NOMO-1 (cell line): Measurements from ENCODE around the gene MTX1.
"Not testable (repeated sequence)": the region's sequence is repeated elsewhere in the genome, so short reads cannot be mapped to it uniquely, and the experiment has no call there.

Experiments
- DNase-seq, 2 experiments: peaks; one replicate each; lab custom pipeline; 2025; ENCODE audit not compliant: unreplicated experiment in 2 of 2; lab: John Stamatoyannopoulos, UW

The MTX1 gene, protein sequence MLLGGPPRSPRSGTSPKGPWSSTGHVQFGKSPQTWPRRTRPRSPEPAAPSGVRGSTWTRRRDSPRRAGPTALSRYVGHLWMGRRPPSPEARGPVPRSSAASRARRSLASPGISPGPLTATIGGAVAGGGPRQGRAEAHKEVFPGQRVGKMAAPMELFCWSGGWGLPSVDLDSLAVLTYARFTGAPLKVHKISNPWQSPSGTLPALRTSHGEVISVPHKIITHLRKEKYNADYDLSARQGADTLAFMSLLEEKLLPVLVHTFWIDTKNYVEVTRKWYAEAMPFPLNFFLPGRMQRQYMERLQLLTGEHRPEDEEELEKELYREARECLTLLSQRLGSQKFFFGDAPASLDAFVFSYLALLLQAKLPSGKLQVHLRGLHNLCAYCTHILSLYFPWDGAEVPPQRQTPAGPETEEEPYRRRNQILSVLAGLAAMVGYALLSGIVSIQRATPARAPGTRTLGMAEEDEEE

GRCh38 chr1:155208541-155209311 lies at the start of gene MTX1:
MTX1 (plus strand) TSS chr1:155208695; CDS start chr1:155208805, 110 bp downstream.
- peak; percentile 59 to 77 for DNase-seq

- no peak for DNase-seq
These were observed 49.5 kb upstream of the MTX1 start for GRCh38 chr1:155158991-155159390.

DNA sequence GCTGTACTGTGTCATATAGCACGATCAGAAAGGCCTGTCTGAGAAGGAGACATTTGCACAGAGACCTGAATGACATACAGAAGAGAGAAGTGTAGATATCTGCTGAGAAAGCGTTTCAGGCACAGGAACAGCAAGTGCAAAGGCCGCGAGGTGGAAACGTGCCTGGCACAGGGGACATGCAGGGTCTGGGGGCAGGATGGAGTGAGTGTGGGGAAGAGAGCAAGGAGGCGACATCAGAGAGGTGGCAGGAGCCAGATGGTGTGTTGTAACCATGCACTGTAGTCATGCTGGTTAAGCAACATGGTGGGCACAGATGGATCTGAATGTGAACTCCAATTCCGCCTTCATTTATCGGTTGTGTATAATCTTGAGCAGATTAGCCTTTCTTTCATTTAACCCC lies 48.4 kb upstream of the MTX1 start:
- DNase-seq: no peak

GRCh38 chr1:155162631-155163030 lies 45.9 kb upstream of the MTX1 start:
- DNase-seq: not testable (repeated sequence)

- not testable (repeated sequence) for DNase-seq
These were observed 44.7 kb upstream of the MTX1 start for GRCh38 chr1:155163785-155164184.

DNA sequence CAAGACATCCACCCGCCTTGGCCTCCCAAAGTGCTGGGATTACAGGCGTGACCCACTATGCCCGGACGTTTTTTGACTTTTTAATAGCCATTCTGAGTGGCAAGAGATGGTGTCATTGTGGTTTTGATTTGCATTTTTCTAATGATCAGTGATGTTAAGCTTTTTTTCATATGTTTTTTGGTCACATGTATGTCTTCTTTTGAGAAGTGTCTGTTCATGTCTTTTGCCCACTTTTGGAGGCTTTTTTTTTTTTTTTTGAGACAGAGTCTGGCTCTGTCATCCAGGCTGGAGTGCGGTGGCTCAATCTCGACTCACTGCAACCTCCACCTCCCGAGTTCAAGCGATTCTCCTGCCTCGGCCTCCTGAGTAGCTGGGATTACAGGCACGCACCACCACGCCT lies 43.9 kb upstream of the MTX1 start:
- not testable (repeated sequence) for DNase-seq

- no peak for DNase-seq
These were observed 42.4 kb upstream of the MTX1 start for GRCh38 chr1:155166051-155166470.

DNA sequence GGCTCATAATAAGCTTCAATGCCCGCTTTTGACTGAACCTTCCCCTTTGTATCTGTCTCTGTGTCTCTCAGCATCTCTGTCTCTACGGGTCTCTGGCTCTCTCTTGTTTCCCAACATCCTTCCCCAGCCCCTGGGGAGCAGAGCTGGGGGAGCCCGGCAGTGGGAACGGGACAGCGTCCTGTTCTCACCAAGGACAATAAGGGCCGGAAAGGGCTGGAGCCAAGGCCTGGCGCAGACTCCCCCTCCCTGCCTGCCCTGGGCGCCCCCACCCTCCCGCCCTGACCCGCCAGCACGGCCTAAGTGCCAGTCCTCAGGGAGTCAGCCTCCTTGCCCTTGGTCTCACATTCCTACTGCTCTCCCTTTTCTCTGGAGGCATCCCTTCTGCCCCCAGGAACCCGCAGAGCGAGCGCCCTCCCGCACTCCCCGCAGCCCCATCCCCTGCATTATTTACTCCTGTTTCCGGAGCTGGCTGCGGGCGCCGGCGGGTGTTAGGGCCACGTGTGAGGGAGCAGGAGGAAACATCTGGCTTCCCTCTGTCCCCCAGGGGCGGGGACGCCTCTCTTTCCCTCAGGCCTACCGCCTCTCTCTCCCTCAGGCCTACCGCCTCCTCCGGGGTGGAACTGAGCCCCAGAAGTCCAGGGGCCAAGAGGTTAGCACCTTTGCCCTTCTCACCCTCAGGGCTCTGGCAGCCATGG lies 41.9 kb upstream of the MTX1 start:
- DNase-seq: no peak

DNA sequence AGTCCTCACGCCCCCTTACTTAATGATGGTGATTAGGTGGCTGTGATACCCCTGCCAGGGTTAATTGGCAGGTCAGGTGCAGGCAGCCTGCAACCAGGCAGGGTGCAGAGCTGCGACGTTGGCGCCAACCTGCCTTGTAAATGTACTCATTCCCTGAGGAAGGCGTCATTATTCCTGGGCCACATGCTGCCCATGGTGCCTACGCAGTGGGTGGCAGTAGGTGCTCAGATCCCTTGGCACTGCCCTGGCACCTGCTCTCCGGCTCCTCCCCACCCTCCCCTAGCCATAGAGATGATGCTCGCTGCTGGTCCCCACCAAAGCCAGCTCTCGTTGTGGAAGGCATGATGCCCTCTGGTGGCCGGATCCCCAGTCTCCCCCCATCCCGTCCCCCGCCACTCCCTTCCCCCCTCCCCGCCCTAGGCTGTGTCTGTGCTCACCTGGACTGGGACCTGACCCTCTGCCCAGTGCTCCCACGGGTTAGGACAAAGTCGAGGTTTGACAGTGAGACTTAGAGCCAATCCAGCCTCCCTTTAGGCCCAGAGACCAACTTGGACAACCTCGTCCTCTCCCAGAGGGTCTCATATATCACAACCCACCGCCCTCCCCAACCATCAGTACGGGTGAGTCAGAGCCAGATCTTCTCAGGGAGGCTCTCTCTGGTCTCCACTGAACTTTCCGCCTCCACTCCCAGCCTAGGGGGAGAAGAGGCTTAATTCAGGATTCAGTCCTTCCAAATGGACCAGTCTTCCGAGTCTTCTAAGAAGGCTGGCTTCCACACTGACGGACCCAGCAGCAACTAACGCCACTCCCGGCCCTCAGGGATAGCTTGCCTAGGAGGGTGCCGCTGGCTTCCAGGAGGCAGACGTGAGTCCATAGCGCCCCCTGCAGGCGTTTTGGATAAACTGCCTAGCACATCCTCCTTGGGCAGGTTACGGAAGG lies 41.1 kb upstream of the MTX1 start:
- peak; percentile 69 to 86 for DNase-seq

DNA sequence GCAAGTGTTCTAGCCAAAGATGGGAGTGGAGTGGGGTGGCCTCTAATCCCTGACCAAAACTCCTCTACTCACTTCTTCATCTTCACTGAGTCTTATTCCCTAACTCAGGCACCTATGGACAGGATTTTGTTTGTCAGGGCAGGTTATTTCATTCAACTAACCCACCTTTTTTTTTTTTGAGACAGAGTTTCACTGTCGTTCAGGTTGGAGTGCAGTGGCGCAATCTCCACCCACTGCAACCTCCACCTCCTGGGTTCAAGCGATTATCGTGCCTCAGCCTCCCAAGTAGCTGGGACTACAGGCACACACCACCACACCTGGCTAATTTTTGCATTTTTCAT lies 40.4 kb upstream of the MTX1 start:
- DNase-seq: not testable (repeated sequence)

GRCh38 chr1:155168456-155169210 lies 39.9 kb upstream of the MTX1 start:
- DNase-seq: no peak

GRCh38 chr1:155169541-155169940 lies 39.0 kb upstream of the MTX1 start:
- no peak for DNase-seq

DNA sequence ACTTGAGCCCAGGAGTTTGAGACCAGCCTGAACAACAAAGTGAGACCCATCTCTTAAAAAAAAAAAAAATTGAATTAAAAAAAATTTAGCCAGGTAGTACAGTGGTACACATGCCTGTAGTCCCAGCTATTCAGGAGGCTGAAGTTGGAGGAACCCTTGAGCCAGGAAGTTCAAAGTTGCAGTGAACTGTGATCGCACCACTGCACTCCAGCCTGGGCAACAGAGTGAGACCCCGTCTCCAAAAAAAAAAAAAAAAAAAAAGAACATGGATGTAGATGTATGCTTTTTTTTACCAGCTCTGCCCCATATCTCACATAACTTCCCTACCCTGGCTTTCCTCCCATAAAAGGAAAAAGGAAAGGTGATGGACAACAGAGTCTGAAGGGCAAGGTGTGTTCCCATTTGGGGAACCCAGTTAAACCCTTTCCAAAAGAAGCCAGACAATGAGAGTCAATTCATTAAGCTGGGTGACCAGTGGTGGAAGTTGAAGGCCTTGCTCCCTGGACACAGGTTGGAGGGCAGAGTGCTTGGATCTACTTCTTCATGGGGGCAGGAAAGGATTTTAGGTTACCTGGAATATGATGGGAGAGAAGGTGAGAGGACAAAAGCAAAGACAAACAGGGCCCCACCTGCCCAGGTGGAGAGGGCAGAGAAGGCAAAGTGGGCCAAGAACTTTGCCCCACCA lies 38.3 kb upstream of the MTX1 start:
- no peak for DNase-seq

- no peak for DNase-seq
These were observed 37.7 kb upstream of the MTX1 start for GRCh38 chr1:155170806-155171205.

DNA sequence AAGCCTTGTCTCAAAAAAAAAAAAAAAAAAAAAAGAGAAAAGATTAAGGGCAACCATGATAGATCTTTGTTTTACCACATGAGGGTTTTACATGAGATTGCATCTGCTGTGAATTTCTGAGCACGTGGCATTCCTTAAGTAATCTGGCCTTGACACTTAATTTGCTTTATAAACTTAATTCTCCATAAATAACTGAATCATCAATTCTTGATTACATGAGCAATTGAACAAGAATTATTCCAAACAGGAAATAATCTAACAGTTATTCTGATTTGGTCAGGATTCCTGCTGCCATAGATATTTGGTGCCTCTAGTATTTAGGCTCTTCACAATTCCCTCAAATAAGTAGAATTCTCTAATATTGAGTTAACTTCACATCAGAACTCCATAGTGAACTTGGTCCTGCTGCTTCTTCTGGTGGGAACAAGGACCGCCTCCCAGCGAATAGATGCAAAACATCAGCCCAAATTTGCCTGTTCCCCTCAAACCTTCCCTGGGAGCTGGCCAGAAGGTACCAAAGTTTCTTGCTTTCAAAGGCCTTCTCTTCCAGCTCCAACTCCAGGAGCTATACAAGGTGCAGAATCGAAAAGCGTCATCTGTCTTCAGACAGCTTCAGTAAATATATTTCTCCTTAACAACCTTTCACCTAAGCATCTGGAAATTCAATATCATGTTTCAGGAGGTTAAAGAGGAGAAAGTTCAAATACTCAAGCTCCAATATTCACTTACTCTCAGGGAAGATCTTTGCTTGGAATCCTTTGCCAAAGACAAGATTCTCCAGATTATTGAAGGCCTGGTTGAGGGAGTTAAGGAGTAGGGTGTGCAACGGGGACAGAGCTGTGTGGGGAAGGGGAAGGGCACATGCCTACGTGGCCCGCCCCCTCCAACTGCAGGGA lies 36.4 kb upstream of the MTX1 start:
- DNase-seq: no peak

GRCh38 chr1:155172732-155173477 lies 35.6 kb upstream of the MTX1 start, which contains the start of gene KRTCAP2:
KRTCAP2 (minus strand) TSS chr1:155173304; CDS start chr1:155173224, 80 bp downstream.
- DNase-seq: peak; percentile 86 to 96
